T-helper 2 cell treated with Interferon-gamma antibody and Interleukin-4, amounts not matched to agents 100 ng/mL and 5 ng/mL, for 36 hours (primary cell): ENCODE results near the gene CHKA. TPM values are rescaled to one million over a fixed set of nuclear protein-coding genes. Genes with fewer than 3 reads are reported as not detected.

Experiments
- intact Hi-C: fragments of 100-400 bp; cut with micrococcal nuclease; formaldehyde crosslinking; loops from one replicate; pipeline ENCODE4 v1.15.1; 2023
- total RNA-seq: library from RNA; stranded (reverse); gene quantifications from 2 replicates; pipeline ENCODE4 v1.2.3, GENCODE V29; 2022

The CHKA gene
- 10.7 and 12.7 TPM in 2 replicates for total RNA-seq

DNA sequence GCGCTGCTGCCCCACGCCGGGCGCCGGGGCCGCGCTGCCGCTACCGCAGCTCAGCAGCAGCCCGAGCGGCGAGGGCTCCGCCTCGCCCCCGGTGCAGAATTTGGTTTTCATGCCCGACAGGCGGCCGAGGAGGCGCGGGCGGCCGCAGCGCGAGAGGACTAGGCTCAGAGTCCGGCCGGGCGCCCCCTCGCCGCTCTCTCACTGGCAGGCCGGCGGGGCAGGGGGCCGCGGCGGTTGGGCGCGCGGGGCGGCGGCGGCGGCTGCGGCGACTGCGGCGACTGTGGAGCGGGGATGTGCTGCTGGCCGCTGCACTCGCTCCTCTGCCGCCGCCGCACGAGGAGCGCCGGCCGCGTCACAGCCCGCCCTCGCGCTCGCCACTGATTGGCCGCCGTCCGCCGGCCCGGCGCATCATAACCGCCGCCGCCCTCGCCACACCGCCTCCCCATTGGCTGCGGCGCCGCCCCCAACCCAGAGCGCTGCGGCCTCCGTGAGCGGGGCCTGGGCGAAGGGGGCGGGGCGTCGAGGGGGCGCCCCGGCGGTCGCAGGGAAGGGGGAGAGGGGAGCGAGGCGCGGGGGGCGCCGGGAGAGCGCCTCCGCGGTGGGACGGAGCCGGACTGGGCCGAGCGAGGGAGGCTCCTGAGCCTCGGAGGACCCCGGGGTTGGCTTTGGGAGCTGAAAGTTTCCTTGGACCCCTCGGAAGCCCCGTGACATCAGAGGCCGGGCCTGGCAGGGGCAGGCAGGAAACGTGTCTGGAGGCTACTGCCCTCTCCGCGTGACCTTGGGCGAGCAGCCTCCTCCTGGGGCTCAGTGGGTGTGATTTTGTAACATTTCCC is at the start of gene CHKA:
CHKA (minus strand) TSS at position 322 of the 833 bp plus-strand sequence; CDS start at position 111, 211 bp downstream.
- intact Hi-C loops: loop anchor here (1.0 to 10.0 kb wide), 4 partner anchors 40 to 116 kb away; partner anchors contain the start of genes KMT5B, NDUFS8 and UNC93B1

DNA sequence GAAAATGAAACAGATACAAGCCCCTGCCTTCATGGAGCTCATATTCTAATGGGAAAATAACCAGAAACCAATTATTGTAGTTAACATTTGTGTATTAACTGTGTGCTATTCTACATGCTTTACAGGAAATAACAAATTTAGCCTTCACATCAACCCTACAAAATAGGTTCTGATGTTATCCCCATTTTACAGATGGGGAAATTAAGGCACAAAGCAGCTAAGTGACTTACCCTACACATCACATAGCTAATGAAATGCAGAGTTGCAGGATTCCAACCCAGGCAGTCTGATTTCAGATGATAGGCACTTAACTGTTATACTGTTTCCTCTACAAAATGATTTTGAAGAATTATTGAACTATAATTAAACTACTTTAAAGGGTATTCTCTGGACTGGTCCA is 48.3 kb upstream of the CHKA start:
- intact Hi-C loops: no loop called here

GRCh38 chr11:68168694-68169093 is 47.5 kb upstream of the CHKA start:
- intact Hi-C loops: no loop called here

GRCh38 chr11:68167474-68167873 is 46.3 kb upstream of the CHKA start:
- intact Hi-C loops: no loop called here

- intact Hi-C loops: no loop called here
Measured at GRCh38 chr11:68166969-68167368, 45.8 kb upstream of the CHKA start.

GRCh38 chr11:68165601-68166000 is 44.4 kb upstream of the CHKA start:
- intact Hi-C loops: no loop called here

DNA sequence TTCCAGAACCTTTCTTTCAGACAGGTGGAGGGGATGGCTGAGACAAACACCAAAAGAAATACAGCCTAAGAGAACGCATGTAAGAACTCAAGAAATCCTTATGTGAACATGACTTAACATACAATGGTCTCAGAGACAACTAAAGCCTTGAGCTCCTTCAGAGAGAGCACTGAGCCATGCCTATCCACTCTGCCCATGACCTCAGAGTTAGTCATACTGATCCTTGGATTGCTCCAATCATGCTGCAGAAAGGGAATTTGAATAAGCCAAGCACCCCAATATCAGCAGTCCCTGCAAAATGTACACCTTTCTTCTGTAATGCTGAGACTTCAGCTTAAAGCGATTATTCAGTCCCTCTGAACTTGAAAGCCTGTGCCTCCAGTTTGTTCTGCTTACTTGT is 43.2 kb upstream of the CHKA start:
- intact Hi-C loops: no loop called here

DNA sequence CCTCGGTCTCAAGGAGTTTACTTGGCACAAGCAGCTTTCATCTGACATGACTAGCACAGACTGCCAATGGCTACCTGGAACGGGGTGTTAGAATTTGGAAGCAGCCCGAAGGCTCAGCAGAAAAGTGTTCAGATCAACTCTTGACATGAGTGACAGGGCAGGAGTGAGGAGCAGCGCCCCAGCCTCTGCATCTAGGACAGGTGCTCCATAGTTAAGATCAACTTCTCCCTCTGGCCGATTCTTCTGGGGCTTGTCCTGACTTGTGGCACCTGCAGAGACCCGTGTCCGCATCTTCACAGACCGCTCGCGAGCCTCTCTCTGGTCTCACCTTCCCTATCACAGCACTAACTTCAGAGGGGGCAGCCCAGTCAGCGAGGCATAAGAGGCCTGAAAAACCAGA is 42.5 kb upstream of the CHKA start:
- intact Hi-C loops: no loop called here

- intact Hi-C loops: no loop called here
Measured at GRCh38 chr11:68160100-68160695, 39.0 kb upstream of the CHKA start.

GRCh38 chr11:68159665-68160064 is 38.5 kb upstream of the CHKA start:
- intact Hi-C loops: no loop called here

GRCh38 chr11:68159161-68159560 is 38.0 kb upstream of the CHKA start:
- intact Hi-C loops: no loop called here

DNA sequence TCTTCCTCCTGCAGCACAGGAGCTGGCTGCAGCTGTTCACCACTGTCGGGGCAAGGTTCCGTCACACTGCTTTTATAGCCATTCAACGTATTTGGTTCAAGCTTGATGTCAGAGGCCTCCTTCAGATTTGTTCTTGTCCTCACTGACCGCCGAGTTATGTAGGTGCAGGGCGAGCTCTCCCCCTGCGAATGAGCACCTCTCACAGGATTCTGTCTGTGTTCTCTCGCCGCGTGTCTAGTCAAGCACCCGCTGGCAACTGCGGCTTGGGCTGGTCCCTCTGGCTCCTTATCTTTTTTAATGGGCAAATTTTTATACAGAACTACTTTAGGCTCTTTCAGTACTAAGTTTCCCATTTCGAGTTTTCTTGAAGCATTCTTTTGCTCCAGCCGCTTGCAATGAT is 37.4 kb upstream of the CHKA start:
- intact Hi-C loops: no loop called here

GRCh38 chr11:68153742-68154141 is 32.6 kb upstream of the CHKA start:
- intact Hi-C loops: no loop called here

DNA sequence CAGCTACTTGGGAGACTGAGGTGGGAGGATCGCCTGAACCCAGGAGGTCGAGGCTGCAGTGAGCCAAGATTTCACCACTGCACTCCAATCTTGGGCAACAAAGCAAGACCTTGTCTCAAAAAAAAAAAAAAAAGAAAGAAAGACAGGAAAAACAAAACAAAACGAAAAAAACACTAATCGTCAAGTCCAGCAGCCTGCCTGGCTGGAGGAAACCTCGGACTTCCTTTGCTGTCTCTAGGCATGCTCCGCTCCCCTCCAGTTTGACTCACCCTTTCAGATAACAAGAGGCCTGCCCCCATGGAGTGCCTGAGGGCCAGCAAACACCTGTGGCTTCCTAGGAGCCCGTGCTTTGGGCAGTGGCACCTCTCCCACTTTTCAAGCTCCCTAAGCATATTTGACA is 28.8 kb upstream of the CHKA start:
- intact Hi-C loops: no loop called here

- intact Hi-C loops: no loop called here
Measured at GRCh38 chr11:68149417-68149816, 28.2 kb upstream of the CHKA start.

GRCh38 chr11:68148879-68149278 is 27.7 kb upstream of the CHKA start:
- intact Hi-C loops: no loop called here

DNA sequence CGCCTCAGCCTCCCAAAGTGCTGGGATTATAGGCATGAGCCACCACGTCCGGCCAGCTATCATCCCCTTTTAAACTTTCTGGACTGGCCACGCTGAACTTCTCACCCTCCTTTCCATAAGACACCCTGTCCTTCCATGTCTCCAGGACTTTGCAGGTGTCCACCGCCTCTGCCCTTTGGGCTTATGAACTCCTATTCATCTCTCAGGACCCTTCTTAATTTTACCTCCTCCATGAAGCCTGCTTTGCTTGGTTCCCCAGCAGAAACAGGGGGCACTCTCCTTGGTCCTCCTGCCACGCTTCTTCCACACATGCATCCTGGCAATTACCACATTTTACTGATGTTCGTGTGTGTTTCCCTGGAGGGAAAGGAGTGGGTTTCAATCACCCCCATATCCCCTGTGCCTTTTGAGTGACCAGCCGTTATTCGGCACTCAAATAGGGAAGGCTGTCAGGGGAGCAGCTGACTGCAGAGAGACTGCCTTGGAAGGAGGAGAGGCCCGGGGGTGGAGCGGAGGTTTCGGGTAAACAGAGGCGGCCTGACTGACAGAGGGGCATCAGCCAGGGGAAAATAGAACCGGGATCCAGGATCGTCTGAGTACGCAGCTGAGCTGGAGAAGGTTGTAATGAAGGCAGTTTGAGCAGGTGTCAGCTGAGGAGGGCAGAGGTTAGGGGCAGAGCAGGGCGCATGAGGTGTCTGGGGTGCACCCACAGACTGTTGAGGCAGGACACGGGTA is 27.1 kb upstream of the CHKA start:
- intact Hi-C loops: no loop called here

- intact Hi-C loops: no loop called here
Measured at GRCh38 chr11:68146704-68147474, 25.7 kb upstream of the CHKA start.

- intact Hi-C loops: no loop called here
Measured at GRCh38 chr11:68146010-68146540, 24.9 kb upstream of the CHKA start.

DNA sequence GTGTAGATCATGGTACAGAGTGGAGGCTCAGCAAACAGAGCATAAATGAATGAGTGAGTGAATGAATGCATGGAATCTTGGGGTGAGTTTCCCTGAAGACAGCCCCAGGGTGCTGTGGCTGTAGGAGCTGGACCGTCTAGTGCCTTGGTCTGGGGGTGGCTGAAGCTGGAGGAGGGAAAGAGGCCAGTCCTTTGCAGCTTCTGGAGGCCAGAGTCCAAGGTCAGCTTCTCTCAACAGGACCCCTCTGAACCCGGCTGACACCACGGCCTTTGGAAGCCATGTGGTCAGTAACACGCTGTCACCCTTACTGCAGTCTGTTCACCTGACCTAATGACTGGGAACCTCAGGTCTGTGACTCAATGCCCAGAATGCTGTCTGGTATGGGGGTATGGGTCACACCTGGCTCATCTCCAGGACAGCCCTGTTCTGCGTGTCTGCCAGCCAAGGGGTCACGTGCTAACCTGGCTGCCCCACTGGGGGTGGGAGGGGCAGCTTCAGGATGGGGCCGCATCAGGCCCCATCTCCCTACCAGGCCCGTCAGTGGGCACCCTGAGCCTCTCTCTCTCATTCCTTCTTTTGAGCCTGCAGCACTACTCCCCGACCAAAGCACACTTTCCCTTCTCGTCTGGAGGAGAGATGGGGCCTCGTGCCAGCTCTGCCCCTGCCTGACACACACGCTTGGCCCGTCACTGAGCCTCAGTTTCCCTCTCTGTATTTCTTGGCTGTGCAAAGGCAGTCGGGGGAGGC is 24.1 kb upstream of the CHKA start:
- intact Hi-C loops: no loop called here
